HG03378 (cell line): ENCODE results near the gene UQCC5.
"Not testable (repeated sequence)": the region's sequence is repeated elsewhere in the genome, so short reads cannot be mapped to it uniquely, and the experiment has no call there.

Source experiments
- ATAC-seq: cut with Tn5 transposase; IDR thresholded peaks from one replicate; pipeline ENCODE4 v1.9.1; 2021; ENCODE audit warnings: mild to moderate bottlenecking, moderate library complexity; ENCODE audit not compliant: unreplicated experiment

UQCC5 gene

GRCh38 chr3:52521881-52522650 is 14.3 kb upstream of the UQCC5 start:
- no peak for ATAC-seq

GRCh38 chr3:52522651-52523251 is 13.7 kb upstream of the UQCC5 start:
- ATAC-seq, result no peak

GRCh38 chr3:52523386-52524257 is 12.8 kb upstream of the UQCC5 start:
- ATAC-seq, result no peak

- no peak for ATAC-seq
Observed at GRCh38 chr3:52524258-52524751, 12.1 kb upstream of the UQCC5 start.

GRCh38 chr3:52524752-52525679 is 11.4 kb upstream of the UQCC5 start:
- ATAC-seq, result no peak

GRCh38 chr3:52525680-52526561 is 10.5 kb upstream of the UQCC5 start:
- no peak for ATAC-seq

GRCh38 chr3:52526671-52527038 is 9.8 kb upstream of the UQCC5 start:
- not testable (repeated sequence) for ATAC-seq

GRCh38 chr3:52527039-52527731 is 9.2 kb upstream of the UQCC5 start:
- ATAC-seq, result no peak

GRCh38 chr3:52527732-52528585 is 8.4 kb upstream of the UQCC5 start:
- no peak for ATAC-seq

- ATAC-seq, result no peak
Observed at GRCh38 chr3:52528586-52529375, 7.6 kb upstream of the UQCC5 start.

GRCh38 chr3:52529376-52530333 is 6.8 kb upstream of the UQCC5 start:
- no peak for ATAC-seq

- no peak for ATAC-seq
Observed at GRCh38 chr3:52530918-52531826, 5.2 kb upstream of the UQCC5 start.

GRCh38 chr3:52531860-52532516 is 4.4 kb upstream of the UQCC5 start:
- ATAC-seq, result no peak

- ATAC-seq, result no peak
Observed at GRCh38 chr3:52532517-52532837, 3.9 kb upstream of the UQCC5 start.
